ENCODE results near the gene ALOX12B.
"Not testable (repeated sequence)": the region's sequence is repeated elsewhere in the genome, so short reads cannot be mapped to it uniquely, and the experiment has no call there.

Gene ALOX12B

DNA sequence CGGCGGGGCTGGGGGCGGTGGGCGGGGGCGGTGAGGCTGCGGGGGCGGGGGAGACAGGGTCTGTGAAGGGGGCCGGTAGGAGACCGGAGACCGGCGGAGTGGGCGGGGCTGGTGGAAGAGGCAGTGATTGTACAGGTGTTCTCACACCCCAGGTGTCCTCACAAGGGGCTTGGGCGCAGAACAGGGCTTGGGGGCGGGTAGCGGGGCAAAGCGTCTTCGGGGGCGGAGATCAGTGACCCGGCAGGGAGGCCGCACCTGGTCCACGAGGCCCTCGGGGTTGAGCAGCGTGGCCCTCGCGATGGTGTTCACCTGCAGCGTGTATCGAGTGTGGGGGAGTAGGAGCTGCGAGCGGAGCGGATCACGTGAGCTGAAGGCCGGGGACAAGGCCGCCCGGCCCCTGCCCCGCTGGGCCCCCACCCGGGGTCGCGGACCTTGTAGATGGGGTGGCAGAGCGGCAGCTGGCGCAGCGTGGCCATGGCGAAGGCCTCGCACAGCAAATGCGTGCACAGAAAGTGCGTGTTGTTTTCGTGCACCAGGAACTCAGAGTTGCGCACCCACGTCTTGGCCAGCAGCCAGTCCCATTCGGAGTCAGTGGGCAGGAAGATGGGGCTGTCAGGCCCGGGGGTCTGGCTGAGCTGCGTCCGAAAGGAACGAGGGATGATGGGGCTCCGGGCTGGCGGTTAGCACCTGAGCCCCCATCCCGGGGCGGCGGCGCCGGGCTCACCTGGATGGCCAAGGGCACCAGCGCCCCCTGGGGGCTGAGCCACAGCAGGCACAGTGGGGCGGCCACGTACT lies 22.3 kb upstream of the ALOX12B start:
- H3K4me3 Mint-ChIP-seq, result peak overlapping the region; percentile 30

DNA sequence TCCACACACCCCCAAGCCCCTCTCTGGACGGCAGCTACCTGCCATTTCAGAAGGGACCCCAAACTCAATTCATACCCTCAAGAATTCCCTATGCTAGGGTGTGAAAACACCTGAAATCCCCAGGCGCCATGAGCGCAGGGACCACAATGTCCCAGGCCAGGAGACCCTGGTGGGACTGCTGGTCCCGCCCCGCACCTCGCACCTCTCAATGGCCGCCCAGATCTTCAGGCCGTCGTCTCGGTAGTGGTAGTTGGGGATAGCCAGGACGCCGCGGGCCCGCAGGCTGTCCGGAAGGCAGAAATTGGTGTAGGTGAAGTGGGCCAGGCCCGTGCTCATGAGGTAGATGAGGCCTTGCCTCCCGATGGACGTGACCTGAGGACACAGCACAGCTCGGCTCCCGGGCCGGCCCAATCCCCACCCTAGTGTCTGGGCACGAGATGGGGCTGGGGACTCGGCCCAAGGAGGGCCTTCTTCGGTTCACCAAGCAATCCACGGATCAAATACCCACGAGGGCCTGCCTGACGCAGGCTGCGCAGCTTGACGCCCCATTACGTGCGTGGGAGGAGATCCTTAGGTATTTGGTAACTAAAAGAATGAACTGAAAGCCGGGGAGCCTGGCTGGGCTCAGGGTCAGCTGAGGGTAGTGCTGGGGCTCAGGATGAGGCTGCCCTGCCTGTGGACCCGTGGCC lies 21.6 kb upstream of the ALOX12B start:
- peaks cover 86% of the 10 kb centered on the region for H3K27me3 Mint-ChIP-seq
- H3K4me3 Mint-ChIP-seq, result no peak overlapping the region
- no peak overlapping the region for H3K27ac Mint-ChIP-seq
- intact Hi-C loops (cut with micrococcal nuclease), result no loop called here
- no peaks in the 10 kb centered on the region for H3K9me3 Mint-ChIP-seq
- no peaks in the 10 kb centered on the region for H3K36me3 Mint-ChIP-seq (ENCODE audit: low read depth)
- H3K4me1 Mint-ChIP-seq (ENCODE audit: low read depth), result peaks cover 14% of the 10 kb centered on the region

More for the DNA sequence above, 22.3 kb upstream of the ALOX12B start:
- intact Hi-C loops (cut with micrococcal nuclease), result no loop called here
- Mint-ChIP-seq H3K4me1 (ENCODE audit: low read depth) (peaks cover 14% of the 10 kb centered on the region), H3K27me3 (peaks cover 89% of the 10 kb centered on the region), H3K36me3 (ENCODE audit: low read depth) (no peaks in the 10 kb centered on the region), H3K27ac (no peak overlapping the region), H3K9me3 (no peaks in the 10 kb centered on the region)

DNA sequence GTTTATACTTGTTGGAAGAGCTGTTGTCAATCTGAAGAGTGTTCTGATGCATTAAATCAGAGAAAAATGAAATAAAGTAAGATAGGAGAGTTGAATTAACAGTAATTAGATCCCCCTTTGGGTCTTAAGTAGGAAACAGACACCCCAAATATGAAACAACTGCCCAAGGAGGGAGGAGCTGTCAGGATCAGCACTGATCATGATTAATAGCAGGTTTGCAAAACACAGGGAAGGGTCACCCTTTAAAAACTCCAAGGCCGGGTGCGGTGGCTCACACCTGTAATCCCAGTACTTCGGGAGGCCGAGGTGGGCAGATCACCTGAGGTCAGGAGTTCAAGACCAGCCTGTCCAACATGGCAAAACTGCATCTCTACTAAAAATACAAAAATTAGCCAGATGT lies 19.5 kb upstream of the ALOX12B start:
- H3K36me3 Mint-ChIP-seq (ENCODE audit: low read depth); H3K4me3 Mint-ChIP-seq; H3K27ac Mint-ChIP-seq; intact Hi-C loops (cut with micrococcal nuclease); H3K9me3 Mint-ChIP-seq: not testable (repeated sequence)
- Mint-ChIP-seq H3K4me1 (ENCODE audit: low read depth) (peaks cover 23% of the 10 kb centered on the region), H3K27me3 (peaks cover 76% of the 10 kb centered on the region)

DNA sequence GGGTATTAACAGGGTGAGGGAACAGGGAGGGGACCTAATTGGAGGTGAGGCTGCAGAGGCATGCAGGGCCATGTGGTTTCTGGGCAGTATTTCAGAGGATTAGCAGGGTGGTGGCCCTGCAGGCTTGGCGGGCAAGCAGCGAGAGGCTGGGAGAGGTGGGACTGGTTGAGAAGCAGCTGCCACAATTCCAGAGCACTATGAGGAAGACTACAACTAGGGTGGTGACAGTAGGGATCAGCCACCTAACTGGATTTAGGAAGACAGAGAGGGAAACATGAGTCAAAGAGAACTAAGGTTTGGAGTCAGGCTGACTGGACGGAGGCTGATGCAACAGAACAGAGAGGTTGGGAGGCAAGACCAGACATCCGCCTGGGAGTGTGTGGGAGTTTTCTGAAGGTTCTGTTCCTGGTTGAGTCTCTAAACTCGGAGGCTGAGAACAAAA lies 18.5 kb upstream of the ALOX12B start:
- intact Hi-C loops (cut with micrococcal nuclease), result no loop called here
- no peak overlapping the region for H3K27ac Mint-ChIP-seq
- H3K4me3 Mint-ChIP-seq, result no peak overlapping the region
- no peaks in the 10 kb centered on the region for H3K9me3 Mint-ChIP-seq
- H3K36me3 Mint-ChIP-seq (ENCODE audit: low read depth), result no peaks in the 10 kb centered on the region
- peaks cover 23% of the 10 kb centered on the region for H3K4me1 Mint-ChIP-seq (ENCODE audit: low read depth)
- peaks cover 67% of the 10 kb centered on the region for H3K27me3 Mint-ChIP-seq

DNA sequence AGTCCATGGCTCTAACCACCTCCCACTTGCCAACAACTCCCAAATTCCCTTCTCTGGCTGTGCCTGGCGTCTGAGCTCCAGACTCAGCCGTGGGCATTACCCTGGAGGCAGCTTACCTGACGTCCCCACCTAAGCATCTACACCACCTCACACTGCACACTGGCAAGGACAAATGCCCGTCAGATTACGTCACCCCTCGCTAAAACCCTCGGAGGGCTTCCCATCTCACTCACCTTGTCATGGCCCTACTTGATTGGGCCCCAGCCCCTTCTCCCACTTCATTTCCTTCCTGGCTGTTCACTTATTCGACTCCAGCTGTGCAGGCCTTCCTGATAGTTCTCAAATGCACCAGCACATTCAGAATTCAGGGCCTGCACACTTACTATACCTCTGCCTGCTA lies 17.4 kb upstream of the ALOX12B start:
- H3K27ac Mint-ChIP-seq, result no peak overlapping the region
- no peaks in the 10 kb centered on the region for H3K9me3 Mint-ChIP-seq
- no peak overlapping the region for H3K4me3 Mint-ChIP-seq
- intact Hi-C loops (cut with micrococcal nuclease), result no loop called here
- peaks cover 57% of the 10 kb centered on the region for H3K27me3 Mint-ChIP-seq
- H3K36me3 Mint-ChIP-seq (ENCODE audit: low read depth), result no peaks in the 10 kb centered on the region
- H3K4me1 Mint-ChIP-seq (ENCODE audit: low read depth), result peaks cover 22% of the 10 kb centered on the region

DNA sequence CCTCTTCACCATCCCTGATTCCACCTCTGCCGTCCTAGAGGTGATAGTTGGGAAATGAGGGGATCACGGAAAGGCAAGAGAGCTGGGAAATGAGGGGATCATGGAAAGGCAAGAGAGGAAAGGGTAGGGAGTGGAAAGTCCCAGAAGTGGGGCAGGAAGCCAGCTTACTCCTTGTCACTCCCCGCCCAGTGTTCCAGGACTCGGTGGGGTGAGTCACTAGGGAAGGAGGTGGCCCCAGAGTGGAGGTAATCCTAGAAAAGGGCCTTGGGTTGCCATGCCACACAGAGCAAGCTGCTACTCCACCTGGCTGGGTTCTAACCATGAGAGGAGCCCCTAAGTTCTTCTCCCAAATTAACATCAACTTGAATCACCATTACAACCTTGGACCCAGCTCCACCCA lies 16.0 kb upstream of the ALOX12B start:
- Mint-ChIP-seq H3K27ac (no peak overlapping the region), H3K4me3 (no peak overlapping the region), H3K9me3 (no peaks in the 10 kb centered on the region), H3K27me3 (peaks cover 46% of the 10 kb centered on the region), H3K4me1 (ENCODE audit: low read depth) (peaks cover 21% of the 10 kb centered on the region), H3K36me3 (ENCODE audit: low read depth) (no peaks in the 10 kb centered on the region)
- intact Hi-C loops (cut with micrococcal nuclease), result no loop called here

DNA sequence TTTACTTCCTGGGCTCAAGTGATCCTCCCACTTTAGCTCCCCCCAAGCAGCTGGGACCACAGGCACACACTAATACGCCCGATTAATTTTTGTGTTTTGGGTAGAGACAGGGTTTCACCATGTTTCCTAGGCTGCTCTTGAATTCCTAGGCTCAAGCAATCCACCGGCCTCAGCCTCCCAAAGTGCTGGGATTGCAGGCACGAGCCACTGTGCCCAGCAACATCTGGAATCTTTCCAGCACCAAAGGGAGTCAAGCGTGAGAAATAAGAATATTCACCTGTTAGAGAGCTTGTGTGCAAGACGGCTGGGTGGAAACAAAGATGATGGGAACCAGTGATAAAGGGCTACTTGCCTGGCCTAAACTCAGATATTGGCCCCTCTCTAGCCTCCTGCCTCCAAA lies 14.2 kb upstream of the ALOX12B start:
- no peak overlapping the region for H3K27ac Mint-ChIP-seq
- peaks cover 37% of the 10 kb centered on the region for H3K27me3 Mint-ChIP-seq
- H3K9me3 Mint-ChIP-seq, result no peaks in the 10 kb centered on the region
- H3K36me3 Mint-ChIP-seq (ENCODE audit: low read depth), result no peaks in the 10 kb centered on the region
- H3K4me3 Mint-ChIP-seq, result no peak overlapping the region
- peaks cover 21% of the 10 kb centered on the region for H3K4me1 Mint-ChIP-seq (ENCODE audit: low read depth)
- intact Hi-C loops (cut with micrococcal nuclease), result no loop called here

DNA sequence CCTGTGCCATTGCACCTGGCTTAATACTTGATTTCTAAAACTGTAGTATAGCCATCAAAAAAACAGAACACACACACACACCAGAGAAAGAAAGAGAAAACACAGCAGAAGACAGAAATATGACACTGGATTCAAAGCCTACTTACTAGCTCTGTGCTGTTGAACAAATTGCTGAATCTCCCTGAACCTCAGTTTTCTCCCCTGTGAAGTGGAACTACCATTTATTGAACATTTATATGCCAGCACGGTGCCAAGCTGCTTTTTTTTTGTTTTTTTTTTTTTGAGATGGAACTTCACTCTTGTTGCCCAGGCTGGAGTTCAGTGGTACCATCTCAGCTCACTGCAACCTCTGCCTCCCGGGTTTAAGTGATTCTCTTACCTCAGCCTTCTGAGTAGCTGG lies 13.2 kb upstream of the ALOX12B start:
- no peaks in the 10 kb centered on the region for H3K9me3 Mint-ChIP-seq
- H3K4me1 Mint-ChIP-seq (ENCODE audit: low read depth), result peaks cover 15% of the 10 kb centered on the region
- intact Hi-C loops (cut with micrococcal nuclease), result no loop called here
- H3K4me3 Mint-ChIP-seq, result no peak overlapping the region
- H3K27me3 Mint-ChIP-seq, result peaks cover 39% of the 10 kb centered on the region
- no peaks in the 10 kb centered on the region for H3K36me3 Mint-ChIP-seq (ENCODE audit: low read depth)
- no peak overlapping the region for H3K27ac Mint-ChIP-seq

DNA sequence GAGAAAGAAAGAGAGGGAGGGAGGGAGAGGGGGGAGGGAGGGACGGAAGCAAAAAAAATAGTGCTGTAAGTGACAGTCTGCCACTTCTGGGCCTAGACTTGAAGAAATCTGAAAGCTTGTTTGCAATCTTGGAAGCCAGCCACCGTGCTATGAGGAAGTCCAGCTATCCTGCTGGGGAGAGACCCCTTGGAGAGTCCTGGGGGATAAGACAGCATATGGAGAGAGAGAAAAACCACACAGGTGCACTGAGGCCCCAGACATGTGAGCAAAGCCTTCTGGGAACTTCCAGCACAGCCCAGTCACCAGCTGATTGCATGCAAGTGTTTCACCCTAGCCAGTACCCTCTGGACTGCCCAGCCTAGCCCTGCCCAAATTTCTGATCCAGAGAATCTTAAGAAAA lies 12.6 kb upstream of the ALOX12B start:
- peaks cover 15% of the 10 kb centered on the region for H3K4me1 Mint-ChIP-seq (ENCODE audit: low read depth)
- H3K27me3 Mint-ChIP-seq, result peaks cover 42% of the 10 kb centered on the region
- intact Hi-C loops (cut with micrococcal nuclease), result no loop called here
- no peak overlapping the region for H3K27ac Mint-ChIP-seq
- no peak overlapping the region for H3K4me3 Mint-ChIP-seq
- no peaks in the 10 kb centered on the region for H3K36me3 Mint-ChIP-seq (ENCODE audit: low read depth)
- no peaks in the 10 kb centered on the region for H3K9me3 Mint-ChIP-seq

DNA sequence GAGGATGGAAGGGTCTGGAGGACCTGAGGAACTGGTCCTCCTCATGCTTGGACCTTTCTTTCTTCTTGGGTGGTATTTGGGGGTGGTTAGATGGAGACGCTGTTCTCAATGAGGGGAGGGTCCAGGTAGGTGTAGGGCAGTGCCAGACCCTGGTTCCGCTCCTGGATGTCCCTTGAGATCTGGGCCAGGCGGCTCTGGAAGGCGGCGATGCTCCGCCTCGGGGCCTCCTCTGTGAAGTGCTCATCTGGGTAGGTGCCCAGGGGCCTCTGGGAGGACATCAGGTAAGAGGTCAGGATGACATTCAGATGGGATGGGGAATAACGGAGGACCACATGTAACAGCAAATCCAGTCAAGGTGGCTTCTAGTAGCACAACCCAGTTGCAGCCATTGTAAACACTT lies 9.0 kb upstream of the ALOX12B start:
- H3K27me3 Mint-ChIP-seq, result peaks cover 49% of the 10 kb centered on the region
- H3K36me3 Mint-ChIP-seq (ENCODE audit: low read depth), result no peaks in the 10 kb centered on the region
- H3K9me3 Mint-ChIP-seq, result no peaks in the 10 kb centered on the region
- no peak overlapping the region for H3K4me3 Mint-ChIP-seq
- H3K4me1 Mint-ChIP-seq (ENCODE audit: low read depth), result peaks cover 12% of the 10 kb centered on the region
- no peak overlapping the region for H3K27ac Mint-ChIP-seq
- intact Hi-C loops (cut with micrococcal nuclease), result no loop called here

DNA sequence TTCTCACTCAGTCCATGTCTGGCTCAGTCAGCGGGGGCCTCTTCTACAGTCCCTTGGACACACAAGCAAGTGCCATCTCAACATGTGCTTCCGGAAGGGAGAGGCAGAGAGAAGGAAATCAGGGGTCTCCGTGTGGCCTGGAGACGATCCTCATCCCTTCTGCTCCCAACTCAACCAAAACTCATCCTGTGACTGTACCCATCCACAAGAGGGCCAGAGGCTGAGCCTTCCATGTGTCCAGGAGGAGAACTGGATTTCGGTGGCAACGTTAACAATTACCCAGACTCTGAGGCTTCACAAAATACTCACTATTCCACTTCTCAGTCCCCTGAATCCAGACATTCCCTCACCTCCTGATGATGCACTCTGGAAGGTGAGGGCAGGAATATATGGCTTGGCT lies 7.8 kb upstream of the ALOX12B start:
- intact Hi-C loops (cut with micrococcal nuclease), result no loop called here
- Mint-ChIP-seq H3K9me3 (no peaks in the 10 kb centered on the region), H3K4me3 (no peak overlapping the region), H3K27ac (no peak overlapping the region), H3K36me3 (ENCODE audit: low read depth) (no peaks in the 10 kb centered on the region), H3K4me1 (ENCODE audit: low read depth) (peaks cover 22% of the 10 kb centered on the region), H3K27me3 (peaks cover 59% of the 10 kb centered on the region)

DNA sequence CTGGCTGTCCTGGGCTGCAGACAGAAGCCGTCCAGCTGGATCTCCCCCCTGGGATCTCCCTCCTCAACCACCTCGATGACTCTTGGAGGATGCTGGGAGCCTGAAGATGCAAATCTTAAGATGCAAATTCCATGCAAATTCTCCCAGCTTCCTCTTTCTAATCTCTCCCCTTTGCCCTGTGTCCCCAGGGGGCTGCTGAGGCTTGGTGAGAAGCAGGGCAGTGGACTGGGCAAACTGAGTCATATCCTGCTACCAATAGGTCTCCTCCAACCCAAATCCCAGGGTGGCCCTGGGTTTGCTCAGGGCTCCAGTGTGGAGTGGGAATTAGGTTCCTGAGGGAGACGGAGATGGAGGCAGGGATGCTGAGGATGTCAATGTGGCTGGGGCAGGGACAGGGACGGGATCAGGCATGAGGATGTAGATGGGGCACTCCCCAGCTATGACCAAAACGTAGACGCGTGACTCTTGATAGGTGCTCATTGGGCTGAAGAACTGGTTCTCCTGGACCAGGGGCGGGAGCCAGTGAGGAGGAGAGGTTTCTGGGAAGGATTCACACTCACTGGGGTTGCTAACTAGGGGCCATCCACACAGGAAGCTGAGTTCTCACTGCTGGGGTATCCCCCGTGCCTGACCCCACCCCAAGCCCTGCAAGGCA lies 3.6 kb upstream of the ALOX12B start:
- intact Hi-C loops (cut with micrococcal nuclease), result no loop called here
- H3K9me3 Mint-ChIP-seq, result no peaks in the 10 kb centered on the region
- H3K27ac Mint-ChIP-seq, result no peak overlapping the region
- H3K36me3 Mint-ChIP-seq (ENCODE audit: low read depth), result no peaks in the 10 kb centered on the region
- H3K27me3 Mint-ChIP-seq, result peaks cover 77% of the 10 kb centered on the region
- no peak overlapping the region for H3K4me3 Mint-ChIP-seq
- H3K4me1 Mint-ChIP-seq (ENCODE audit: low read depth), result peaks cover 23% of the 10 kb centered on the region

DNA sequence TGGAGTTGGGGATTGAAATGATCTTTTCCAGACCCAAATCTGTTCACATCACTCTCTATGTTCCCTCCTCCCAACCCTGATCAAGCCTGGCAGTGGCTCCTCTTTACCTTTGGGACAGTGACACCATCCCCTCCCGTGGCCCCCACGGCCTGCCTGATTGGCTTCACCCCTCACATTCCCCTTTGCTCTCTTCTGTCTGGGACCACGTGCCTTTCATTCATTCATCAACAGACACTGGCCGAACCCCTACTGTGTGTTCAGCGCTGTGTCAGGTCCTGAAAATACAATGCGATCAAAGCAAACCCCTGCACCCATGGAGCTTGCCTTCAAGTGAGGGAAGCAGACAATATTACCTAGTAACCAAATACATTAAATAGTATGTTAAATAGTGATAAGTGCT lies 2.2 kb upstream of the ALOX12B start:
- no peaks in the 10 kb centered on the region for H3K9me3 Mint-ChIP-seq
- no peak overlapping the region for H3K27ac Mint-ChIP-seq
- no peaks in the 10 kb centered on the region for H3K36me3 Mint-ChIP-seq (ENCODE audit: low read depth)
- H3K4me1 Mint-ChIP-seq (ENCODE audit: low read depth), result peaks cover 23% of the 10 kb centered on the region
- intact Hi-C loops (cut with micrococcal nuclease), result no loop called here
- no peak overlapping the region for H3K4me3 Mint-ChIP-seq
- peaks cover 65% of the 10 kb centered on the region for H3K27me3 Mint-ChIP-seq

DNA sequence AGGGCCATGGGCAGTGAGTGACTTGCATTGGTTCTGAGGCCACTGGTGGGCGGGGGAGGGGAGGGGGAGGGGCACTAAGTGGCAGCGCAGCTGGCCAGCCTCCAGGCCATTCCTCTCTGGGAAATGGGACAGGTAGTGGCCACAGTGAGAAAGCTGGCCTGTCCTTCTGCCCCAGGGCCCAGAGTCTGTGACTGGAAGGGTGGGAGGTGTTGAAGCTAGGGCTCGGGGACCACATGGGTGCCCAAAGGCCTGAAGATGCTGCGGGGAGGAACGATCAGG lies 375 bp upstream of the ALOX12B start:
- H3K4me1 Mint-ChIP-seq (ENCODE audit: low read depth), result peaks cover 17% of the 10 kb centered on the region
- H3K36me3 Mint-ChIP-seq (ENCODE audit: low read depth), result no peaks in the 10 kb centered on the region
- H3K27me3 Mint-ChIP-seq, result peaks cover 62% of the 10 kb centered on the region
- no peak overlapping the region for H3K4me3 Mint-ChIP-seq
- no peak overlapping the region for H3K27ac Mint-ChIP-seq
- H3K9me3 Mint-ChIP-seq, result no peaks in the 10 kb centered on the region
- intact Hi-C loops (cut with micrococcal nuclease), result no loop called here

All from dendritic cell treated with granulocyte-macrophage colony-stimulating factor and Interleukin-4, amounts not matched to agents 40 ng/mL and 50 ng/mL, for 4 days (primary cell).